K562 (cell line): ENCODE data around the gene CERS1.

Experiments
- TOE1 ChIP-seq, 2 experiments: fragments of 450-650 bp in 1 of 2; sonication (generic) in 1 of 2; formaldehyde crosslinking in 1 of 2; IDR thresholded peaks; 2 replicates each; pipeline versions ENCODE4 v1.7.1 to v1.8.0; 2016 to 2022; ENCODE audit warnings: borderline replicate concordance in 2 of 2, mild to moderate bottlenecking in 2 of 2, antibody characterized with exemption in 1 of 2, inconsistent platforms in 1 of 2, low read depth in 1 of 2, missing genetic modification reagents in 1 of 2, moderate library complexity in 1 of 2
- ZNF316 ChIP-seq: fragments of 450-650 bp; IDR thresholded peaks from 2 replicates; pipeline ENCODE4 v1.6.1; 2016
- ZNF583 ChIP-seq: fragments of 250-450 bp; sonication (Bioruptor Pico); IDR thresholded peaks from 2 replicates; pipeline ENCODE4 v1.4.0; 2020
- TF ChIP-seq, protein P1 (sequence below), 2 experiments: fragments of 450-650 bp; IDR thresholded peaks; 2 replicates each; pipeline ENCODE4 v1.6.1; 2016; ENCODE audit warnings: mild to moderate bottlenecking in 2 of 2, borderline replicate concordance in 1 of 2, low read depth in 1 of 2, moderate library complexity in 1 of 2
- TF ChIP-seq, protein P2 (sequence below), 2 experiments: fragments of 450-650 bp in 1 of 2; sonication (generic) in 1 of 2; formaldehyde crosslinking in 1 of 2; IDR thresholded peaks in 1 of 2; conservative IDR thresholded peaks in 1 of 2; 2 replicates each; pipeline versions ENCODE4 v1.6.1 to v1.8.1; 2016 to 2023; ENCODE audit warnings: mild to moderate bottlenecking in 2 of 2, moderate library complexity in 2 of 2, inconsistent platforms in 1 of 2, missing genetic modification reagents in 1 of 2
- TF ChIP-seq, protein P3 (sequence below): sonication (generic); IDR thresholded peaks from 2 replicates; pipeline ENCODE4 v1.6.1; 2016
- TF ChIP-seq, protein P4 (sequence below), 3 experiments: IDR thresholded peaks in 2 of 3; conservative IDR thresholded peaks in 1 of 3; 2 replicates each; pipeline ENCODE4 v1.5.1; 2011 to 2012; ENCODE audit warnings: low read length in 3 of 3, mild to moderate bottlenecking in 3 of 3, control low read depth in 2 of 3, improper control_type of control experiment in 1 of 3, inconsistent platforms in 1 of 3, low read depth in 1 of 3, mixed read lengths in 1 of 3, moderate library complexity in 1 of 3; ENCODE audit not compliant: insufficient read depth in 2 of 3

DNA sequence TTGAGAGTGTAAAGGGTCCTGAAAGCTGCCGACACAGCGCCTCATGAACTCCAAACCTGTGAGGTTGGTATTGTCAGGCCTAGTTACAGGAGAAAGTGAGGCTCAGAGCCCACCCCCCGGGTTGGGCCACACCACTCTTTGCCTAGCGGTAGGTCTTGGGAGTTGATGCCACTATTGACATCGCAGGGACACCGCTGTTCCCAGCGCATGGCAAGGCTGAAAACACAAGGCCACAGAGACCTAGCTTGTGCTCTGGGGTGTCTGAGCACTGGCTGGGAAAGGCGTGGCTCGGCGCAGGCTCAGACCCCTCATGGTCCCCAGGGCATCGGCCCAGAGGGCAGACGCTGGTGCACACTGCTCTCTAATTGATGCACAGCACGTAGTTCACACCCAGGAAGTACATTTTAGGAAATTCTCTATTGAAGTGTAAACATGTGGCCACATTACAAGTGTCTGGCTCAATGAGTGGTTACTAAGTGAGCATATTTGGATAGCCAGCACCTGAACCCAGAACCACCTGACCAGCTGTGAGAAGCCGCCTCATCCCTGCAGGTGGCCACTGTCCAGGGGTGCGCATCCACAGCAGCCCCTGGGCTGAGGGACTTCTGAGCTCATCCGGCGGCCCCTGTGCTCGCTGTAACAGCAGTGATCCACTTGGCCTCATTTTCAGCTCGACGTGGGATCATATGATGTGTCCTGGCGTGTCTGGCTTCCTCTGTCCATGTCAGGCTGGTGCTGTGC is 36.9 kb downstream of the CERS1 start:
- TF ChIP-seq, protein P1, sequence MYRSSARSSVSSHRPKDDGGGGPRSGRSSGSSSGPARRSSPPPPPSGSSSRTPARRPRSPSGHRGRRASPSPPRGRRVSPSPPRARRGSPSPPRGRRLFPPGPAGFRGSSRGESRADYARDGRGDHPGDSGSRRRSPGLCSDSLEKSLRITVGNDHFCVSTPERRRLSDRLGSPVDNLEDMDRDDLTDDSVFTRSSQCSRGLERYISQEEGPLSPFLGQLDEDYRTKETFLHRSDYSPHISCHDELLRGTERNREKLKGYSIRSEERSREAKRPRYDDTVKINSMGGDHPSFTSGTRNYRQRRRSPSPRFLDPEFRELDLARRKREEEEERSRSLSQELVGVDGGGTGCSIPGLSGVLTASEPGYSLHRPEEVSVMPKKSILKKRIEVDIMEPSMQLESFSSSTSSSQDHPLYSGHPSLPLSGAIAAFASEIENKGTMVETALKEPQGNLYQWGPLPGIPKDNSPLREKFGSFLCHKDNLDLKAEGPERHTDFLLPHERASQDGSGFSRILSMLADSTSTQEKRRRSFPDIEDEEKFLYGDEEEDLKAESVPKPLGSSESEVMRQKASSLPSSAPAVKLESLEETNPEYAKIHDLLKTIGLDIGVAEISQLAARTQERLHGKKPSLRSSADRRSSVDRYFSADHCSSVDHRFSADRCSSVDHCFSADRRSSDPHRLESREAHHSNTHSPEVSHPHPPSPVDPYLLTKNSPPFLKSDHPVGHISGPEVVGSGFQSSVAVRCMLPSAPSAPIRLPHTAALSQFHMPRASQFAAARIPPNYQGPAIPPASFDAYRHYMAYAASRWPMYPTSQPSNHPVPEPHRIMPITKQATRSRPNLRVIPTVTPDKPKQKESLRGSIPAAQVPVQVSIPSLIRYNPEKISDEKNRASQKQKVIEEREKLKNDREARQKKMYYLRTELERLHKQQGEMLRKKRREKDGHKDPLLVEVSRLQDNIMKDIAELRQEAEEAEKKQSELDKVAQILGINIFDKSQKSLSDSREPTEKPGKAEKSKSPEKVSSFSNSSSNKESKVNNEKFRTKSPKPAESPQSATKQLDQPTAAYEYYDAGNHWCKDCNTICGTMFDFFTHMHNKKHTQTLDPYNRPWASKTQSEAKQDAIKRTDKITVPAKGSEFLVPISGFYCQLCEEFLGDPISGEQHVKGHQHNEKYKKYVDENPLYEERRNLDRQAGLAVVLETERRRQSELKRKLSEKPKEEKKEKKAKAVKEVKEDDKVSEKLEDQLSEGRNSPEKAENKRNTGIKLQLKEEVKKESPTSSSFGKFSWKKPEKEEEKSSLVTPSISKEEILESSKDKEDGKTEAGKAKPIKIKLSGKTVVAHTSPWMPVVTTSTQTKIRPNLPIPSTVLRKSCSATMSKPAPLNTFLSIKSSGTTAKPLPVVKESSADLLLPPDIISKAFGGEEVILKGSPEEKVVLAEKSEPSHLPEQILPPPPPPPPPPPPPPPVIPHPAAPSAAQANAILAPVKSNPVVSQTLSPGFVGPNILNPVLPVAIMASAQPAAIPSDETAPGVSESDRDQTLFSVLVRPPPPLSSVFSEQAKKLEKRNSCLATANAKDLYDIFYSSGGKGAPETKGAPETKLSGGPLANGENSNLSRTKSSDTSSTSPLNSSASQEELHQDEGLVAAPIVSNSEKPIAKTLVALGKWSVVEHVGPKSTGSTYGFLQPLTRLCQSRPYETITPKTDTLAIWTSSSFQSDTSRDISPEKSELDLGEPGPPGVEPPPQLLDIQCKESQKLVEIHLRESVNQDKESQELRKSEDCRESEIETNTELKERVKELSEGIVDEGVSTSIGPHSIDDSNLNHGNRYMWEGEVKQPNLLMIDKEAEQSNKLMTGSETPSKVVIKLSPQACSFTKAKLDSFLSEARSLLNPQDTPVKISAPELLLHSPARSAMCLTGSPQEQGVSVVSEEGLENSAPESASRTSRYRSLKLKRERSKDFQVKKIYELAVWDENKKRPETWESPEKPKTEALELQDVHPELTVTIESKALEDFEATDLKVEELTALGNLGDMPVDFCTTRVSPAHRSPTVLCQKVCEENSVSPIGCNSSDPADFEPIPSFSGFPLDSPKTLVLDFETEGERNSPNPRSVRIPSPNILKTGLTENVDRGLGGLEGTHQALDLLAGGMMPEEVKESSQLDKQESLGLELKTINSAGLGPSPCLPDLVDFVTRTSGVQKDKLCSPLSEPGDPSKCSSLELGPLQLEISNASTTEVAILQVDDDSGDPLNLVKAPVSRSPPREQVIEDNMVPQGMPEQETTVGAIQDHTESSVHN (IDR thresholded peaks at IDR 0.05; ENCODE audit: borderline replicate concordance in 1 of 2, low read depth in 1 of 2) = no peak
- TF ChIP-seq ZNF316 = no peak
- no peak for TF ChIP-seq TOE1 (IDR thresholded peaks at IDR 0.05; ENCODE audit: borderline replicate concordance)
- TF ChIP-seq TOE1 (CRISPR knock-in tag; IDR thresholded peaks at IDR 0.05; ENCODE audit: borderline replicate concordance, low read depth) = no peak
- TF ChIP-seq ZNF583 (CRISPR knock-in tag) = no peak
- TF ChIP-seq, protein P2, sequence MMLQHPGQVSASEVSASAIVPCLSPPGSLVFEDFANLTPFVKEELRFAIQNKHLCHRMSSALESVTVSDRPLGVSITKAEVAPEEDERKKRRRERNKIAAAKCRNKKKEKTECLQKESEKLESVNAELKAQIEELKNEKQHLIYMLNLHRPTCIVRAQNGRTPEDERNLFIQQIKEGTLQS (IDR thresholded peaks at IDR 0.05) = no peak
- TF ChIP-seq, protein P2 (CRISPR knock-in tag; conservative IDR thresholded peaks at IDR 0.05) = no peak
- TF ChIP-seq, protein P3, sequence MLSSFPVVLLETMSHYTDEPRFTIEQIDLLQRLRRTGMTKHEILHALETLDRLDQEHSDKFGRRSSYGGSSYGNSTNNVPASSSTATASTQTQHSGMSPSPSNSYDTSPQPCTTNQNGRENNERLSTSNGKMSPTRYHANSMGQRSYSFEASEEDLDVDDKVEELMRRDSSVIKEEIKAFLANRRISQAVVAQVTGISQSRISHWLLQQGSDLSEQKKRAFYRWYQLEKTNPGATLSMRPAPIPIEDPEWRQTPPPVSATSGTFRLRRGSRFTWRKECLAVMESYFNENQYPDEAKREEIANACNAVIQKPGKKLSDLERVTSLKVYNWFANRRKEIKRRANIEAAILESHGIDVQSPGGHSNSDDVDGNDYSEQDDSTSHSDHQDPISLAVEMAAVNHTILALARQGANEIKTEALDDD = no peak
- TF ChIP-seq, protein P4, sequence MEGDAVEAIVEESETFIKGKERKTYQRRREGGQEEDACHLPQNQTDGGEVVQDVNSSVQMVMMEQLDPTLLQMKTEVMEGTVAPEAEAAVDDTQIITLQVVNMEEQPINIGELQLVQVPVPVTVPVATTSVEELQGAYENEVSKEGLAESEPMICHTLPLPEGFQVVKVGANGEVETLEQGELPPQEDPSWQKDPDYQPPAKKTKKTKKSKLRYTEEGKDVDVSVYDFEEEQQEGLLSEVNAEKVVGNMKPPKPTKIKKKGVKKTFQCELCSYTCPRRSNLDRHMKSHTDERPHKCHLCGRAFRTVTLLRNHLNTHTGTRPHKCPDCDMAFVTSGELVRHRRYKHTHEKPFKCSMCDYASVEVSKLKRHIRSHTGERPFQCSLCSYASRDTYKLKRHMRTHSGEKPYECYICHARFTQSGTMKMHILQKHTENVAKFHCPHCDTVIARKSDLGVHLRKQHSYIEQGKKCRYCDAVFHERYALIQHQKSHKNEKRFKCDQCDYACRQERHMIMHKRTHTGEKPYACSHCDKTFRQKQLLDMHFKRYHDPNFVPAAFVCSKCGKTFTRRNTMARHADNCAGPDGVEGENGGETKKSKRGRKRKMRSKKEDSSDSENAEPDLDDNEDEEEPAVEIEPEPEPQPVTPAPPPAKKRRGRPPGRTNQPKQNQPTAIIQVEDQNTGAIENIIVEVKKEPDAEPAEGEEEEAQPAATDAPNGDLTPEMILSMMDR (IDR thresholded peaks at IDR 0.05 in 2 of 3, conservative IDR thresholded peaks at IDR 0.05 in 1 of 3; ENCODE audit: insufficient read depth in 2 of 3, low read depth in 1 of 3, low read length in 3 of 3) = no peak
